Suprapubic skin (tissue), 4 donors: Measurements from ENCODE around the gene PRKAG2. TPM values are rescaled to one million over a fixed set of nuclear protein-coding genes. Genes with fewer than 3 reads are reported as not detected.

Source experiments
- DNase-seq, 2 donors: peaks; one replicate each; pipeline ENCODE4 v3.0.0-alpha.2; 2019; ENCODE audit warnings: low spot score in 2 of 2
- H3K27ac ChIP-seq: fragments of 200-600 bp; sonication (generic); one replicate; pipeline ENCODE4 v1.5.1; 2019
- H3K27me3 ChIP-seq: fragments of 200-600 bp; sonication (generic); one replicate; pipeline ENCODE4 v1.5.1; 2019
- H3K36me3 ChIP-seq: fragments of 200-600 bp; sonication (generic); one replicate; pipeline ENCODE4 v1.5.1; 2019
- H3K4me1 ChIP-seq: fragments of 200-600 bp; sonication (generic); one replicate; pipeline ENCODE4 v1.5.1; 2019
- H3K4me3 ChIP-seq: fragments of 200-600 bp; sonication (generic); one replicate; pipeline ENCODE4 v1.5.1; 2019; ENCODE audit warnings: mild to moderate bottlenecking
- H3K9me3 ChIP-seq: fragments of 200-600 bp; sonication (generic); one replicate; pipeline ENCODE4 v1.5.1; 2019
- EP300 ChIP-seq: sonication (generic); formaldehyde crosslinking; IDR thresholded peaks from one replicate; pipeline ENCODE4 v1.6.1; 2017; ENCODE audit warnings: antibody characterized with exemption
- POLR2A ChIP-seq, 2 donors: fragments of 450-650 bp; IDR thresholded peaks; one replicate each; pipeline ENCODE4 v1.6.1; 2017; ENCODE audit warnings: antibody characterized with exemption in 2 of 2, mild to moderate bottlenecking in 2 of 2, moderate library complexity in 2 of 2
- POLR2AphosphoS5 ChIP-seq, 3 donors: sonication (generic); formaldehyde crosslinking; IDR thresholded peaks; one replicate each; pipeline ENCODE4 v1.6.1; 2017; ENCODE audit warnings: antibody characterized with exemption in 3 of 3
- WGBS: methylation state at CpG from one replicate; pipeline ENCODE4 v1.1.5; 2018; 5-methylcytosine and 5-hydroxymethylcytosine counted together
- total RNA-seq, 4 donors: library from RNA; depleted of rRNA; stranded (reverse); fragments of >200 nt; gene quantifications; one replicate each; pipeline ENCODE4 v1.1.0, GENCODE V29; 2016
- TF ChIP-seq, protein P1 (sequence below), 2 donors: fragments of 200-600 bp in 1 of 2; fragments of 450-650 bp in 1 of 2; sonication (generic) in 1 of 2; IDR thresholded peaks; one replicate each; pipeline ENCODE4 v1.5.1; 2016 to 2019; ENCODE audit warnings: antibody characterized with exemption in 2 of 2, mild to moderate bottlenecking in 1 of 2, moderate library complexity in 1 of 2

The PRKAG2 gene
- total RNA-seq, 4 donors from 2014 or later, result 16.5 to 40.0 (median 17.3) TPM

DNA sequence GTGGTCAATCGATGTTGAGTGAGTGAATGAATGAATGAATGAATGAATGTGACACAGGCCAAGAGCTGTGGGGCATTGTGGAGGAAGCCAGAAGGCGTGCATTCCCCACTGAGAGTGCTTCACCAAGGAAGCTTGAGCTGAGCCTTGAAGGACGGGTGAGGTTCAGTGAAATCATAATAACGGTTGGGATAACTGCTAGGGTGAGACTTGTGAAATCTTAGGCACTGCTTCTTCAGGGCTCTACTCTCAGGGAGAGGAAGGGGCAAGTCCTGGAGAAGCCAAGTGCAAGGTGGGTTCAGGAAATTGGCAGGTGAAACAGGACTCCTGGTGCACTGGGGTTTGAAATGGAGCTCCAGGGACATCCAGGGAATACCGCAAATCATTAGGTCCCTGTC lies 23.7 kb upstream of the PRKAG2 start:
- no peak for TF ChIP-seq EP300
- no peak for TF ChIP-seq POLR2A (IDR thresholded peaks at IDR 0.05)
- TF ChIP-seq POLR2AphosphoS5 (IDR thresholded peaks at IDR 0.05), result no peak
- TF ChIP-seq, protein P1, sequence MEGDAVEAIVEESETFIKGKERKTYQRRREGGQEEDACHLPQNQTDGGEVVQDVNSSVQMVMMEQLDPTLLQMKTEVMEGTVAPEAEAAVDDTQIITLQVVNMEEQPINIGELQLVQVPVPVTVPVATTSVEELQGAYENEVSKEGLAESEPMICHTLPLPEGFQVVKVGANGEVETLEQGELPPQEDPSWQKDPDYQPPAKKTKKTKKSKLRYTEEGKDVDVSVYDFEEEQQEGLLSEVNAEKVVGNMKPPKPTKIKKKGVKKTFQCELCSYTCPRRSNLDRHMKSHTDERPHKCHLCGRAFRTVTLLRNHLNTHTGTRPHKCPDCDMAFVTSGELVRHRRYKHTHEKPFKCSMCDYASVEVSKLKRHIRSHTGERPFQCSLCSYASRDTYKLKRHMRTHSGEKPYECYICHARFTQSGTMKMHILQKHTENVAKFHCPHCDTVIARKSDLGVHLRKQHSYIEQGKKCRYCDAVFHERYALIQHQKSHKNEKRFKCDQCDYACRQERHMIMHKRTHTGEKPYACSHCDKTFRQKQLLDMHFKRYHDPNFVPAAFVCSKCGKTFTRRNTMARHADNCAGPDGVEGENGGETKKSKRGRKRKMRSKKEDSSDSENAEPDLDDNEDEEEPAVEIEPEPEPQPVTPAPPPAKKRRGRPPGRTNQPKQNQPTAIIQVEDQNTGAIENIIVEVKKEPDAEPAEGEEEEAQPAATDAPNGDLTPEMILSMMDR (IDR thresholded peaks at IDR 0.05), result no peak
- 54% methylated on average over 5 of the region's 5 CpGs for WGBS
- Histone ChIP-seq H3K27me3 (no peaks in the 10 kb centered on the region), H3K4me1 (peaks cover 21% of the 10 kb centered on the region), H3K27ac (peak overlapping the region; percentile 46), H3K9me3 (no peaks in the 10 kb centered on the region), H3K36me3 (no peaks in the 10 kb centered on the region), H3K4me3 (no peak overlapping the region)
- DNase-seq, result no peak

DNA sequence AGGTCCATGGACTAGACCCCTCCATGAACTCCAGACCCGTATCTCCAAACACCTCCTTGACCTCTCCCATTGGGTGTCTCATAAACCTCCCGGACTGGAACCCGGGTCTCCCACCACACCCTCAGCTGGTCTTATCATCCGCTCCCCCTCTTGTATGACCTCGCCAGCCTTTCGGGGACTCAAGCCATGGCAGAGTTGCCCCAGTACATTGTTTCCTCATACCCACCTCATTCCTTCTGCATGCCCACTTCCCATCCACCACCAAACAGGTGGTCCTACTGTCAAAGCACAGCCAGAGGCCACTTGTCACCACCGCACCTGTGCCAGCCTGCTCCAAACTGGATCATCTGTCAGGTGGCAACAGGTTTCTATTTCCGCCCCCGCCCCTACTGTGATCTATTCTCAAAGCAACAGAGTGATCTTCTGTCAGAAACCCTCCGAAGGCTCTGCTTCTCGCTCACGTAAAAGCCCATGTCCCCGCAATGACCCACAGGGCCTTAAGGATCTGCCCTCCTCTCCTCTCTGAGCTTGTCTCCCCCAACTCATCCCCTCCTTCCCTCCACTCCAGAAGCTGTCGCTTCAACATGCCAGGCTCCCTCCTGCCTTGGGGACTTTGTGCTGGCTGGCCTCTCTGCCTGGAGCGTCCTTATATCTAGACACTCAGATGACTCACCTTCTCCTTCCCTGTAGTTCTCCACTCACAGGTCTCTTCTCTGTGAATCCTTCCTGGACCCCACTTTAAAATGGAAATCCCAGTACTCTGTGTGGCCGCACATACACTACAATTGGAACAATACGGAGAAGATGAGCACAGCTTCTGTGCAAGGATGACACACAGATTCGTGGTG lies 22.8 kb upstream of the PRKAG2 start:
- Histone ChIP-seq H3K9me3 (no peaks in the 10 kb centered on the region), H3K4me3 (no peak overlapping the region), H3K4me1 (peaks cover 25% of the 10 kb centered on the region), H3K27ac (no peak overlapping the region), H3K27me3 (no peaks in the 10 kb centered on the region), H3K36me3 (no peaks in the 10 kb centered on the region)
- DNase-seq, result no peak
- 86% methylated on average over 18 of the region's 18 CpGs for WGBS
- TF ChIP-seq POLR2A (IDR thresholded peaks at IDR 0.05) (no peak), EP300 (no peak), POLR2AphosphoS5 (IDR thresholded peaks at IDR 0.05) (no peak)
- TF ChIP-seq, protein P1 (IDR thresholded peaks at IDR 0.05), result no peak

DNA sequence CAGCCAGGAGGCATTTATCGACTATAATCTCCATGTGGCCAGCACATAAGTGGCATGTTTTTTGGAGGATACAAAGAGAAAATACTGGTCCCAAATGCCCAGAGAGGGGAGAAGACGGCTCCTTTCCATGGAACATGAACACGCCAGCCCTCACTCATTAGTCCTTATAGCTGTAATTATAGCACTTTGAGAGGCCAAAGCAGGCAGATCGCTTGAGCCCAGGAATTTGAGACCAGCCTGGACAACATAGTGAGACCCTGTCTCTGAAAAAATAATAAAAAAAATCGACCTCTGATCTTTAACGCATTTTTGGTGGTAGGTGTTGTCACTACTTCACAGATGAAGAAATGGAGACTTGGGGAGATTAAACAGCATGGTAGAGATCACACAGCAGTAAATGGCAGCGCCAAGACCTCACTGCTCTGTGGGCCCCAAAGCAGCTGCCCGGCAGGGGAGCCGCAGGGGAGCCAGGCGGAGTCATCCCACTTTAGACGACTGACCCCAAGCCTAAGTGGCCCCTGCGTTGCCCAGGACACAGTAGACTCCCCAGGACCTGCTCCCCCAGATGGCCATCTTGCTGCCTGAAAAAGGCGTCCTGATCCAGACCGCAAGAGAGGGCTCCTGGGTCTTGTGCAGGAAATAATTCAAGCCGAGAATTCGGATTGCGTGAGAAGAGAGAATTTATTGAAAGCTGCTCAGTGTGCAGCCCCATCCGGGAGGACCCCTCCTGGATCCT lies 21.2 kb upstream of the PRKAG2 start:
- H3K4me3 ChIP-seq, result no peak overlapping the region
- DNase-seq, result no peak
- no peak overlapping the region for H3K27ac ChIP-seq
- no peaks in the 10 kb centered on the region for H3K36me3 ChIP-seq
- TF ChIP-seq EP300 (no peak), POLR2AphosphoS5 (IDR thresholded peaks at IDR 0.05) (no peak), POLR2A (IDR thresholded peaks at IDR 0.05) (no peak)
- TF ChIP-seq, protein P1 (IDR thresholded peaks at IDR 0.05), result no peak
- H3K27me3 ChIP-seq, result peaks cover 6% of the 10 kb centered on the region
- WGBS, result 79% methylated on average over 18 of the region's 18 CpGs
- no peaks in the 10 kb centered on the region for H3K9me3 ChIP-seq
- peaks cover 25% of the 10 kb centered on the region for H3K4me1 ChIP-seq

DNA sequence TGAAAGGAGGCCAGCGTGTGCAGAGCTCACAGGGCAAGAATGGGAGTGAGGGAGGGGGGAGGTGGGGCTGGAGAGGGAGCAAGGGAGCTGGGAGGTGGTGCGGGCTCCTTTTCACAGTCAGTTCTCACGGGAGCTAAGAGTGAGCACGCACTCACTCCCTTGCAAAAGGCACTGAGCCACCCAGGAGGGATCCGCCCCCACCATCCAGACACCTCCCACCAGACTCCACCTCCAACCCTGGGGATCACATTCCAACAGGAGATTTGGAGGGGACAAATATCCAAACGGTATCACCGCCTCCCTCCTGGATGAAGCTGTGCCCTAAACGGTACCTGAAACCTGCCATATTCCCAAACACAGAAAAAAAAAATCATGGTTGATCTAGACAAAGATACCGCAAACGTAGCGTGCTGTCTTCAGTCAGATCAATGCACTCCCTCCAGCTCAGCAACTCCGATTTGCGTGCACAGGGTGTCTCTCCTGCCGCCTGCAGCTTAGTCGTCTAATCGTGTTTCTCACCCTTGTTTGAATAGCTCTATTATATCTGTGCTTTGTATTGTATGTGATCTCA lies 20.3 kb upstream of the PRKAG2 start:
- peak overlapping the region; percentile 70 for H3K27ac ChIP-seq
- no peak for DNase-seq

DNA sequence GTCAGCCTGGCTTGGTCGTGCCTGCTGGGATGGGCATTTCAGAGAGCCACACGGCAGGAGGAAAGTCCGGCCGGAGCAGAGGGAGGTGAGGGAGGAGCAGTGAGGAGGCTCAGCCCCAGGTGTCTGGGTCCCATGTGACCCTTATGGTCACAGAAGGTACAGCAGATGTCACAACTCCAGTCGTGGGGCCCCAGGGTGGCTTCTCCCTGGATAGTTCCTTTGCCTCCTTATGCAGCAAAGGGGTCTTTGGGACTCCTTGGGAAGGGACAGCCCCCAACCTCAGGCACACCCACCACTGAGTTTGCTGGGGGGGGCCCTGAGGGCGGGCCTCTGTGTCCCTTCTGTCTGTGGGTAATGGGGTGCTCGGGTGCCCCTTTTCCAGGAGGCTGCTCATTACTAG lies 19.6 kb upstream of the PRKAG2 start:
- H3K27ac ChIP-seq, result peak overlapping the region; percentile 70
- DNase-seq, result no peak
- H3K36me3 ChIP-seq, result no peaks in the 10 kb centered on the region
- H3K4me3 ChIP-seq, result no peak overlapping the region
- TF ChIP-seq EP300, result no peak
- TF ChIP-seq, protein P1 (IDR thresholded peaks at IDR 0.05), result no peak
- TF ChIP-seq POLR2AphosphoS5 (IDR thresholded peaks at IDR 0.05), result no peak
- TF ChIP-seq POLR2A (IDR thresholded peaks at IDR 0.05), result no peak
- 91% methylated on average over 4 of the region's 7 CpGs for WGBS
- H3K27me3 ChIP-seq, result peaks cover 16% of the 10 kb centered on the region
- peaks cover 25% of the 10 kb centered on the region for H3K4me1 ChIP-seq
- no peaks in the 10 kb centered on the region for H3K9me3 ChIP-seq

More for the DNA sequence above, 20.3 kb upstream of the PRKAG2 start:
- WGBS, result 28% methylated on average over 15 of the region's 16 CpGs
- no peak for TF ChIP-seq POLR2A (IDR thresholded peaks at IDR 0.05)
- TF ChIP-seq POLR2AphosphoS5 (IDR thresholded peaks at IDR 0.05), result no peak
- no peaks in the 10 kb centered on the region for H3K36me3 ChIP-seq
- H3K9me3 ChIP-seq, result no peaks in the 10 kb centered on the region
- peaks cover 25% of the 10 kb centered on the region for H3K4me1 ChIP-seq
- peaks cover 8% of the 10 kb centered on the region for H3K27me3 ChIP-seq
- H3K4me3 ChIP-seq, result peak overlapping the region; percentile 3
